HG03159 (cell line): ENCODE results near the gene ASB4.
"Not testable (repeated sequence)": the region's sequence is repeated elsewhere in the genome, so short reads cannot be mapped to it uniquely, and the experiment has no call there.

Experiments
- ATAC-seq: cut with Tn5 transposase; IDR thresholded peaks from one replicate; pipeline ENCODE4 v1.9.1; 2021; ENCODE audit warnings: mild to moderate bottlenecking, moderate library complexity; ENCODE audit not compliant: unreplicated experiment

Gene ASB4

GRCh38 chr7:95478272-95479037 lies 7.3 kb upstream of the ASB4 start:
- ATAC-seq: no peak

- ATAC-seq: peak; percentile 79
Observed at GRCh38 chr7:95479992-95480624, 5.6 kb upstream of the ASB4 start.

GRCh38 chr7:95481271-95482165 lies 4.2 kb upstream of the ASB4 start:
- no peak for ATAC-seq

- no peak for ATAC-seq
Observed at GRCh38 chr7:95482424-95482823, 3.3 kb upstream of the ASB4 start.

DNA sequence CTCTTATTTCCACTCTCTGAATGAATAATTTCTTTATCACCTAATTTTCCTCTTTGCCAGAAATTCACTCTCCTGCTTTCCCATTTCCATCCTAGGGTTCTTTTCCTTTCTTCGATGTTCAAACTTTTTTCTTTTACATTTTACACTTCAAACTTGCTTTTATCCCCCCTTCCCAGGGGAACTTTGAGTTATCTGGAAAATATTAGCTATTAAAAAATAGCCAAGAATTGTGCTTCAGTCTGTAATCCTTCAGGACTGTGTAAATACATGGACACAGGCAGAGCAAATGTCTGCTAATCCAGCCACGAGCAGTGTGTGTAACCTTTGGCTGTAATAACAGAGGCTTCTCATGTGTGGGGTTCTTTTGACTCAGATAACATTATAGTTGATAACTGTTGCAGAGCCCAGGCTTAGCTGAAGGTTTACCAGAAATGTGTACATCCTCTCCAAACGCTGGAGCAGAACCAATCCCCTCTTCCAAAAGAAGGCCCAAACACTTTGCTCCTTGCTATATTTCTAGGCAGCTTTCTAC lies 4.6 kb downstream of the ASB4 start:
- ATAC-seq: no peak

- no peak for ATAC-seq
Observed at GRCh38 chr7:95491201-95491600, 5.5 kb downstream of the ASB4 start.

DNA sequence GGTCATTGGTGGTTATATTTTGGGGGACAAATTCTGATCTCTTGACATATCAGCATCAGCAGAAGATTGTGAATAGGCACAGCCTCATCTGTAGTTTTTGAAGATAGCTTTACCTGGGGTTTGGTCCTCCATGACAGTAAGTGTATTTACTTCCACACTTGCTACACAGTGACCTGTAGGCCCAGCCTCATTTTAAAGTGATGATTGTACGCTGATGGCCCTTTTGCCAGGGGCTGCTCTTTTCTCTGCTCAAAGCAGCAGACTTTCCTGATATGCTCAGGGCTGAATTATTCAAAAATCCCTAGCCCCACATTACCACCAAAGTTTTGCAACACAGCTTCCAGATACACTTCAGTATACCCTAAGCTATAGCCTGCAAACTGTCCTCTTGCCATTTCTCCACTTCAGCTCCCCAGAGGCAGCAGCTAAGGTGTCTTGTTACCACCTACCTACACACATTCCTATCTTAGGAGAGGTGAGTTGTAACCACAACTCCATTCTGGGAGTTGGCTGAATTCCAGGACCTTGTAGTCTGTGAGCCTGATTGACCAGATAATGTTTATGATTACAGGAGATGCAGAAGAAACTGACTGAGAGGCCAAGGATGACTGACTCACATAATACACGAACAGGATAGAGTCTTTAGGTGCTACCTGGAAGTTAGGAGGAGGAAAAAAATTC lies 6.0 kb downstream of the ASB4 start:
- no peak for ATAC-seq

GRCh38 chr7:95493247-95493646 lies 7.5 kb downstream of the ASB4 start:
- no peak for ATAC-seq

DNA sequence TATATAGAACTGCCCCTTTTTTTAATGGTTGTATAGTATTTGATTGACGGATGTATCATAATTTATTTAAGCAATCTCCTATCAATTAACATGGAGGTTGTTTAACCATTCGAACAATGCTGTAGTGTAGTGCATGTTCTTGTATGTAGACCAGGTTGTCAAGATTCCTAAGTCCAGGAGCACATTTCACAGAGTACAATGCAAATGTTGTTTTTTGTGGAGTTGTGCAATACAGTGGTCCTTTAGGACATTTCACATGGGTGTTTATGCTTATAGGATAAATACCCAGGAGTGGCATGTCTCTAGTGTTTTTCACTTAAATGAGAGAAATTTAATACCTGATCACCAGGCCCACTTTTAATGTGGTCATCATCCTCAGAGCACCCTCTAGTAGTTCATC lies 8.1 kb downstream of the ASB4 start:
- no peak for ATAC-seq

DNA sequence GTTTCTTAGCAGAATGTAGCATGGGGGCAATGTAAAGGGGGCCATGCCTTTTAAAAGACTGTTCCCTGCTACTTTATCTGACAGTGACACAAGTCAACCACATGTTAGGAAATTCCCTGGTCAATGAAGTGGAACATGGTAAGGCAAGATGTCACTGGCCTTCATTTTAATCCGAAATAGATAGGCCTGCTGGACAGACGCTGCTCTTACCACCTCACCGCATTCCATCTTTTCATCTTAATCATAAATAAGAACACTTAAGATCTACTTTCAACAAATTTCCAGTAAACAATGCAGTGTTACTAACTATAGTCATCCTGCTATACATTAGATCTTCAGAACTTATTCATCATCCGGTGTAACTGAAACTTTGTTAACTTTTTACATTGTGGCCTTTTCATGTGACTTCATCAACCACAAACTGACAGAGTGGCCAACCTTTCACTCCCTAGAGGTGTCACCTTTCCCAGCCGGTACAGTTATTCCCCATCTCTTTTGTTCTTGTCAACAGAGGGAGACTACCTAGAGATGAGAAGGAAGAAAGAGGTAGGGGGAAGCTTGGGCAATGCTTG lies 15.6 kb downstream of the ASB4 start:
- ATAC-seq: peak; percentile 91

- ATAC-seq: no peak
Observed at GRCh38 chr7:95502403-95502802, 16.7 kb downstream of the ASB4 start.

DNA sequence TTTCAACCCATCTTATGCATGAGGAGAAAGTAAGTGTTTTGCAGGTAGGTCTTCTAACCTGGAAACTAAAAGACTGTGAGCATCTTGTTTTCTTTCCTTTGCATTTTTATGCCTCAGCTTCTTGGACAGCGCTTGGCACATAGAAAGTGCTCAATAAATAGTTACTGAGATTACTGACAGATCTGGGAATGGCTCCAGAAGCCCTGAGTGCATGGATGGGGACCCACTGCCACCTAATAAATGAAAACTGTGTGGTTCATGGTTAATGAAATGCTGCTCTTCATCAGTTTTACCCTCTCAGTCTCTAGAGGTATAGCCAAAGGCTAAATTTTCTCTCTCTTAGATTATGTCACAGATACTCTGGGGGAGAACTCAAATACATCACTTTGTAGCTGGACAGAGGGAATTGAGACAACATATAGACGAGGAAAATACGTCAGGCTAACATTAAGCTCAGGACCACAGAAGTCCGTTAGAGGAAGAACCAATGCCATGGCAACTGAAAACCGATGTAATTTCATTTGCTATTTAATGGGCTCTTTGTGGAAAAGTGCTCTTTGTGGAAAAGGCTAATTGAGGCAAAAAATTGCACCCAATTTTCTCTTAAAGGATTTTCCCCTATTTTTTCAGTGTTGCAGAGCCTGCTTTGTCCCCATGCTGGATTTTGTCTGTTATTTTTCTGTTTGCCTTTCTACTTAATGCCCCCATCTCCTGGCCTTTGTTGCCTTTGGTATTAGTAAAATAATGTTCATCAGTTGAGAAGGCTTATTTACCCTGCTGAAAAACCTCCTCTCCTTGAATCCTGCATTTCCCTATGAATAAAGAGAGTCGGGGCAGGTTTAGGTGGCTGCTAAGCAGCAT lies 17.8 kb downstream of the ASB4 start:
- no peak for ATAC-seq

DNA sequence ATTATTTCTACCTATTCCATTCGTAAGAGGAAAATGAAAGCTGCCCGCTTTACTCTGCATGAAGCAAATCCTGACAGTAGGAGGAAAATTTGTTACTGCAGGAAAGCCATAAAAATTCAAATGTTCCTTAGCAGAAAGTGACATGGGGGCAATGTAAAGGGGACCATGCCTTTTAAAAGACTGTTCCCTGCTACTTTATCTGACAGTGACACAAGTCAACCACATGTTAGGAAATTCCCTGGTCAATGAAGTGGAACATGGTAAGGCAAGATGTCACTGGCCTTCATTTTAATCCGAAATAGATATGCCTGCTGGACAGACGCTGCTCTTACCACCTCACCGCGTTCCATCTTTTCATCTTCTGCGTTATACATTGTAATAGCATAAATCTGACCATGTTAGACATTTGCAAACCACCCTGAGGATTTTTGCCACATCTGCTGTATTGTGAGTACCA lies 18.4 kb downstream of the ASB4 start:
- ATAC-seq: not testable (repeated sequence)

DNA sequence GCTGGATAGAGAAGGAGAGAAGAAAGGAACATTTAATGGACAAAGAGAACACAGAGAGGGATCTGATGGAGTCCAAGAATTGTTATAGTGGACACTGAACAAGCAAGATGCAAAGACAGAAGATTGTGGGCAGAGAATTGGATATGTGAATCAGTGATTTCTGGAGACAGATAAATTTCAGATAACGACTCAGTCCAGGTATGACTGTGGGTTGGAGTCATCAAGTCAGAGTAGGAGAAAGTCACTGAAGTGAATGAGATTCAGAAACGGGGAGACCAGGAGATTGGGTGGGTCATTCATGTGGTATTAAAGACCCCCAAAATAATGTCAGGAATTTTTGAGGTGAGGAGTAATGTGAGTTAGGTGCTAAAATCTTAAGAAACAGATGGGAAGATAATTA lies 23.0 kb downstream of the ASB4 start:
- no peak for ATAC-seq

DNA sequence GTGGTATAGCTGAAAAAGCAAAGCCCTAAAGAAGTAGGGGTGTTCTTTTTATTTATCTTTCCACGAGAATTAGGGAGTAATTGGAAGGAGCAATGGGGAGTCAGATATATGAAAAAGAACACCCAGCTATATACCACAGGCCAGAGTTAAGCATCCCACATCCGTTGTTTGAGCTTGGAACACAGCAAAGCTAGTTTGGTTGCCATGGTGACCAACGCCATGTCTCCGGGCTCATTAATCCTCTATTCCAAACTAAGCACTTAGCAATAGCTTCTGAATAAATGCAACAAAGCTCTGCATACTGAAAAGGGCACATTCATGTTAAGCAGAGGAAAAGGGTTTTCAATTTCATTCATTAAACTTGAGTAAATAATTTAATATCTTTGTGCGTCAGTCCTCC lies 23.5 kb downstream of the ASB4 start:
- peak; percentile 45 for ATAC-seq

- peak; percentile 91 for ATAC-seq
Observed at GRCh38 chr7:95511716-95512260, 26.0 kb downstream of the ASB4 start.

GRCh38 chr7:95517458-95517857 lies 31.7 kb downstream of the ASB4 start:
- ATAC-seq: peak; percentile 69

GRCh38 chr7:95517870-95518269 lies 32.1 kb downstream of the ASB4 start:
- ATAC-seq: peak; percentile 56

GRCh38 chr7:95520136-95520535 lies 34.4 kb downstream of the ASB4 start:
- ATAC-seq: no peak
